Neural cell (in vitro differentiated cells): Measurements from ENCODE around the gene ZNF554. TPM values are rescaled to one million over a fixed set of nuclear protein-coding genes. Genes with fewer than 3 reads are reported as not detected.

ENCODE experiments used
- H2AFZ ChIP-seq: fragments of 200-600, 300-800 bp; sonication (generic), shearing (Covaris generic); 2 replicates; pipeline ENCODE4 v1.6.0; 2014; ENCODE audit warnings: low read depth, mild to moderate bottlenecking, antibody characterized with exemption, low read length, moderate library complexity
- H3F3A ChIP-seq: fragments of 200-600 bp; shearing (Covaris generic); 2 replicates; pipeline ENCODE4 v1.6.1; 2016; ENCODE audit warnings: mild to moderate bottlenecking, moderate library complexity, mixed read lengths, antibody characterized with exemption, low read length; ENCODE audit not compliant: insufficient read depth, poor library complexity, severe bottlenecking
- H3K27ac ChIP-seq: fragments of 200-600, 300-800 bp; sonication (generic), shearing (Covaris generic); 2 replicates; pipeline ENCODE4 v1.5.1; 2014; ENCODE audit warnings: mild to moderate bottlenecking, low read length, moderate library complexity
- H3K27me3 ChIP-seq: fragments of 300-800, 200-600 bp; sonication (generic), shearing (Covaris generic); 2 replicates; pipeline ENCODE4 v1.6.0; 2014; ENCODE audit warnings: mild to moderate bottlenecking, low read depth, low read length, moderate library complexity; ENCODE audit not compliant: insufficient read depth
- H3K36me3 ChIP-seq: fragments of 300-800, 200-600 bp; sonication (generic), shearing (Covaris generic); 2 replicates; pipeline ENCODE4 v1.5.1; 2014; ENCODE audit warnings: mild to moderate bottlenecking, antibody characterized with exemption, low read length, moderate library complexity; ENCODE audit not compliant: insufficient read depth
- H3K4me2 ChIP-seq: fragments of 300-800, 200-600 bp; sonication (generic), shearing (Covaris generic); 2 replicates; pipeline ENCODE4 v1.6.0; 2014; ENCODE audit warnings: mild to moderate bottlenecking, low read length
- H3K4me3 ChIP-seq: fragments of 300-800, 200-600 bp; sonication (generic), shearing (Covaris generic); 2 replicates; pipeline ENCODE4 v1.5.1; 2014; ENCODE audit warnings: mild to moderate bottlenecking, low read length, moderate library complexity
- H3K79me2 ChIP-seq: fragments of 200-600 bp; shearing (Covaris generic); replicated peaks from 2 replicates; pipeline ENCODE4 v1.6.0; 2014; ENCODE audit warnings: mild to moderate bottlenecking, low read length, moderate library complexity; ENCODE audit not compliant: insufficient read depth
- H3K9ac ChIP-seq: fragments of 300-800, 200-600 bp; sonication (generic), shearing (Covaris generic); 2 replicates; pipeline ENCODE4 v1.6.1; 2016; ENCODE audit warnings: mild to moderate bottlenecking, low read length, mixed read lengths
- H3K9me2 ChIP-seq: fragments of 200-600 bp; shearing (Covaris generic); 2 replicates; pipeline ENCODE4 v1.6.1; 2016; ENCODE audit warnings: mild to moderate bottlenecking, low read length, mixed read lengths; ENCODE audit not compliant: insufficient read depth
- H3K9me3 ChIP-seq: fragments of 200-600, 300-800 bp; sonication (generic), shearing (Covaris generic); 2 replicates; pipeline ENCODE4 v1.6.1; 2016; ENCODE audit warnings: mild to moderate bottlenecking, mixed run types, low read length, moderate library complexity, mixed read lengths
- H4K20me1 ChIP-seq: fragments of 200-600 bp; shearing (Covaris generic); 2 replicates; pipeline ENCODE4 v1.6.1; 2016; ENCODE audit warnings: mild to moderate bottlenecking, mixed run types; ENCODE audit not compliant: insufficient read depth
- CTCF ChIP-seq: fragments of 450-650 bp; IDR thresholded peaks from 2 replicates; pipeline ENCODE4 v1.5.1; 2014; ENCODE audit warnings: antibody characterized with exemption, mild to moderate bottlenecking, moderate library complexity; ENCODE audit not compliant: poor library complexity, severe bottlenecking
- EP300 ChIP-seq: fragments of 450-650 bp; conservative IDR thresholded peaks from 2 replicates; pipeline ENCODE4 v1.6.1; 2014; ENCODE audit warnings: antibody characterized with exemption, mild to moderate bottlenecking, moderate library complexity; ENCODE audit not compliant: poor library complexity, severe bottlenecking
- EZH2 ChIP-seq: fragments of 200-600, 300-800 bp; shearing (Covaris generic), sonication (generic); IDR thresholded peaks from 2 replicates; pipeline ENCODE4 v1.6.1; 2014; ENCODE audit warnings: antibody characterized with exemption, low read length, borderline replicate concordance, mild to moderate bottlenecking; ENCODE audit not compliant: insufficient read depth, poor library complexity, severe bottlenecking
- MXI1 ChIP-seq: fragments of 450-650 bp; conservative IDR thresholded peaks from 2 replicates; pipeline ENCODE4 v1.6.1; 2014; ENCODE audit warnings: antibody characterized with exemption, mild to moderate bottlenecking; ENCODE audit not compliant: poor library complexity, severe bottlenecking
- POLR2AphosphoS5 ChIP-seq: IDR thresholded peaks from 2 replicates; pipeline ENCODE4 v1.6.1; 2012
- RAD21 ChIP-seq: fragments of 450-650 bp; conservative IDR thresholded peaks from 2 replicates; pipeline ENCODE4 v1.6.1; 2014; ENCODE audit warnings: antibody characterized with exemption, mild to moderate bottlenecking, moderate library complexity
- REST ChIP-seq: IDR thresholded peaks from 2 replicates; pipeline ENCODE4 v1.6.1; 2012; ENCODE audit warnings: borderline replicate concordance
- SMC3 ChIP-seq: fragments of 450-650 bp; conservative IDR thresholded peaks from 2 replicates; pipeline ENCODE4 v1.6.1; 2014; ENCODE audit warnings: antibody characterized with exemption, mild to moderate bottlenecking, moderate library complexity; ENCODE audit not compliant: poor library complexity
- polyA plus RNA-seq: library from polyadenylated mRNA; depleted of rRNA; stranded (reverse); fragments of >200 nt; gene quantifications from 2 replicates; pipeline ENCODE4 v1.2.3, GENCODE V29; 2014

ZNF554 gene
- polyA plus RNA-seq, 1 donor from 2014 or later: 22.5 TPM

- H3K9me3 ChIP-seq: no peaks in the 10 kb centered on the region
- H3F3A ChIP-seq: no peaks in the 10 kb centered on the region
- H3K4me3 ChIP-seq: no peak overlapping the region
- H2AFZ ChIP-seq: no peak overlapping the region
- no peak overlapping the region for H3K4me2 ChIP-seq
- H4K20me1 ChIP-seq: no peaks in the 10 kb centered on the region
- H3K27me3 ChIP-seq: no peaks in the 10 kb centered on the region
- no peak for TF ChIP-seq POLR2AphosphoS5
- no peaks in the 10 kb centered on the region for H3K36me3 ChIP-seq
- H3K9ac ChIP-seq: no peak overlapping the region
- no peaks in the 10 kb centered on the region for H3K9me2 ChIP-seq
- H3K27ac ChIP-seq: no peak overlapping the region
- peaks cover 75% of the 10 kb centered on the region for H3K79me2 ChIP-seq
Measured at GRCh38 chr19:2777952-2778683, 41.5 kb upstream of the ZNF554 start.

GRCh38 chr19:2779121-2779740, 40.4 kb upstream of the ZNF554 start:
- Histone ChIP-seq H3K4me2 (no peak overlapping the region), H2AFZ (no peak overlapping the region), H3K4me3 (no peak overlapping the region), H3K9me2 (no peaks in the 10 kb centered on the region), H3K9ac (no peak overlapping the region), H3K36me3 (no peaks in the 10 kb centered on the region), H3K27ac (no peak overlapping the region), H3F3A (peaks cover 6% of the 10 kb centered on the region), H4K20me1 (no peaks in the 10 kb centered on the region), H3K79me2 (peaks cover 75% of the 10 kb centered on the region), H3K27me3 (no peaks in the 10 kb centered on the region), H3K9me3 (no peaks in the 10 kb centered on the region)
- TF ChIP-seq REST (no peak), EP300 (no peak), EZH2 (no peak), MXI1 (no peak), CTCF (no peak), RAD21 (no peak), SMC3 (no peak)
